NCI-H2081 treated with DMSO at 0.1 percent for 48 hours (cell line): ENCODE data around the gene UGDH.
"Not testable (repeated sequence)": the region's sequence is repeated elsewhere in the genome, so short reads cannot be mapped to it uniquely, and the experiment has no call there.

Experiments
- DNase-seq: peaks from one replicate; lab custom pipeline; 2025; lab: John Stamatoyannopoulos, UW

The UGDH gene

GRCh38 chr4:39495446-39496213, 31.6 kb downstream of the UGDH start:
- DNase-seq: no peak

GRCh38 chr4:39494354-39494753, 32.9 kb downstream of the UGDH start:
- DNase-seq: no peak

- DNase-seq: no peak
Measured at GRCh38 chr4:39490322-39490721, 36.9 kb downstream of the UGDH start.

GRCh38 chr4:39486221-39486804, 40.9 kb downstream of the UGDH start:
- no peak for DNase-seq

- no peak for DNase-seq
Measured at GRCh38 chr4:39484582-39485272, 42.5 kb downstream of the UGDH start.

- DNase-seq: no peak
Measured at GRCh38 chr4:39480902-39481695, 46.1 kb downstream of the UGDH start.

GRCh38 chr4:39480251-39480650, 47.0 kb downstream of the UGDH start:
- no peak for DNase-seq

- no peak for DNase-seq
Measured at GRCh38 chr4:39476187-39476895, 50.9 kb downstream of the UGDH start.

- no peak for DNase-seq
Measured at GRCh38 chr4:39472396-39472795, 54.8 kb downstream of the UGDH start.

GRCh38 chr4:39470402-39470801, 56.8 kb downstream of the UGDH start:
- no peak for DNase-seq

- peak; percentile 74 for DNase-seq
Measured at GRCh38 chr4:39469429-39470077, 57.7 kb downstream of the UGDH start.

GRCh38 chr4:39467464-39467863, 59.8 kb downstream of the UGDH start:
- DNase-seq: no peak

- no peak for DNase-seq
Measured at GRCh38 chr4:39466747-39467146, 60.5 kb downstream of the UGDH start.

- DNase-seq: no peak
Measured at GRCh38 chr4:39464886-39465501, 62.2 kb downstream of the UGDH start.

GRCh38 chr4:39458505-39459300, 68.5 kb downstream of the UGDH start, which contains the start of the genes LIAS and RPL9:
Gene LIAS (plus strand): TSS chr4:39459056. CDS start chr4:39459118, 62 bp downstream.
Gene RPL9 (minus strand): TSS chr4:39458922. CDS start chr4:39458439, 483 bp downstream.
- DNase-seq: peak; percentile 97

- not testable (repeated sequence) for DNase-seq
Measured at GRCh38 chr4:39458161-39458504, 69.1 kb downstream of the UGDH start.

- no peak for DNase-seq
Measured at GRCh38 chr4:39456946-39457763, 70.1 kb downstream of the UGDH start.

- DNase-seq: no peak
Measured at GRCh38 chr4:39455486-39455885, 71.8 kb downstream of the UGDH start.

GRCh38 chr4:39453738-39454137, 73.5 kb downstream of the UGDH start:
- DNase-seq: no peak
